ENCODE data around the gene SMIM31. TPM values are rescaled to one million over a fixed set of nuclear protein-coding genes. Genes with fewer than 3 reads are reported as not detected.

SMIM31 gene
- total and polyA plus RNA-seq, 9 of the 15 experiments (the other 6 are each of a cell fraction or from before 2014, with no cell fraction given): not detected

DNA sequence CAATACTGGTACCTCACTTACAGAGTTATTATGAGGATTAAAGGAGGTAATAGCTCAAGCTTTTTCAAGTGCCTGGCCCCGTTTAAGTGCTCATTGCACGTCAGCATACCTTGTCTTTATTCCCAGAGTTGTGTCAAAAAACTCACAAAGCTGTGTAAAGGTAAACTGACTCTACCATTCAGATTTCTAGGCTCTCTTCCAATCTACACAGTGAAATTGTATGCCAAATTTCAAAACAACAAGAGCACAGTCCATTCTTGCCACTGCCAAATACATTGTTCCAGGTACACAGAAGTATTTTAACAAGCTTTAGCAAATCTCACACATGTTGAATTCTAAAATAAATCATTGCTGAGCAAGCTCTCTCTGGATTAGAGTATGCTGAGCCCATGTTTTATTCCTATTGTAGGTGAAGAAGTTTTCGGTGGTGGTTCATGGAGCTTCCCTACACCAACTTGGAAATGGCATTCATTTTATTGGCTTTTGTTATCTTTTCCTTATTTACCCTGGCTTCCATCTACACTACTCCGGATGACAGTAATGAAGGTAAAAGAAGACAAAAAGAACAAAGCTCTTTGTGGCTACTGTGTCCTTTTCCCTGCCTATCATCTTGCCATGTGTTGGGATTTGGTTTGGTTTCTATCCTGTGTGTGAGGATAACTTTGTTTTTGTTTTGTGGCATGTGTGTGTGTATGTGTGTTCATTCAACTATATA lies 16.2 kb downstream of the SMIM31 start (continued):
- TF ChIP-seq U2AF2 (optimal IDR thresholded peaks at IDR 0.05; ENCODE audit: low read depth, low read length) (no peak), HLTF (IDR thresholded peaks at IDR 0.05) (no peak), ELF4 (CRISPR knock-in tag; IDR thresholded peaks at IDR 0.05) (no peak), KLF10 (CRISPR knock-in tag; IDR thresholded peaks at IDR 0.05) (no peak), NCOA4 (IDR thresholded peaks at IDR 0.05; ENCODE audit: partially characterized antibody) (no peak)

DNA sequence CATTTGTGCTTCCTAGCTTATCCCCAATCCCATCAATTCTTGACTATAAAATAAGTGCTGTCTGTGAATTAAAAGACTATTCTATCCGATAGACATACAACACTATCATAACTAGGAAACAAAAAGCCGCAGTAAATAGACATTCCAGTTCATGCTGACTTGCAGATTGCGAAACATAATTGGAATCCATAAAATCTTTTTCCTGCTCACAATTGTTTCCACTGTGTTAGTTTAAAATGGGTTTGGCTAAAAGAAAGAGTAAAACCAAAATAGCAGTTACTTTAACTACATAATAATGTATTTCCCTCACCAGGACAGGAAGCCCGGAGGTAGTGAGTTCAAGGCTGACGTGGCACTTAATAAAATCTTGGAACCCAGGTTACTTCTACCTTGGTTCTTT lies 17.2 kb downstream of the SMIM31 start:
- TF ChIP-seq CREM (IDR thresholded peaks at IDR 0.05; ENCODE audit: low read depth) (no peak), ZNF316 (IDR thresholded peaks at IDR 0.05) (0 out of 2 replicates have a peak, but pooled peaks have one; percentile 5), PHTF2 (CRISPR knock-in tag; IDR thresholded peaks at IDR 0.05) (no peak)
- Histone ChIP-seq H3K9me1 (ENCODE audit: control insufficient read depth, insufficient read depth, low read length) (no peaks in the 10 kb centered on the region), H3K36me3 (ENCODE audit: control insufficient read depth, insufficient read depth, low read length) (no peaks in the 10 kb centered on the region), H3K27ac (ENCODE audit: extremely low read depth, low read depth, low read length) (no peak overlapping the region), H3K4me2 (ENCODE audit: insufficient read depth, low read length) (no peak overlapping the region), H4K20me1 (replicated peaks; ENCODE audit: control insufficient read depth, insufficient read depth, low read length) (no peaks in the 10 kb centered on the region), H3K4me3 (no peak overlapping the region), H2AFZ (ENCODE audit: low read depth, low read length) (no peak overlapping the region), H3K27me3 (ENCODE audit: control insufficient read depth in 2 of 2, insufficient read depth in 2 of 2, low read length in 2 of 2) (no peaks in the 10 kb centered on the region), H3K9ac (ENCODE audit: insufficient read depth in 1 of 2, low read depth in 2 of 2, low read length in 2 of 2) (no peak overlapping the region), H3K79me2 (ENCODE audit: control insufficient read depth, insufficient read depth, low read length) (no peaks in the 10 kb centered on the region), H3K9me3 (replicated peaks; ENCODE audit: control insufficient read depth, insufficient read depth, low read depth, low read length) (no peaks in the 10 kb centered on the region), H3K4me1 (replicated peaks in 1 of 2; ENCODE audit: control insufficient read depth in 2 of 2, insufficient read depth in 2 of 2, low read length in 2 of 2) (no peaks in the 10 kb centered on the region)
- WGBS (ENCODE audit: insufficient coverage, low coverage, missing lambda C conversion rate): 6% methylated on average over 5 of the region's 5 CpGs
- no TSS peak for BruUV-seq (replicated peaks)
- ATAC-seq (no peak), FAIRE-seq (no peak), DNase-seq (ENCODE audit: extremely low read depth in 1 of 4, low spot score in 3 of 4) (no peak)
- ChIA-PET CTCF (ENCODE audit: low intra/inter-chr PET ratio) (no interaction called here), POLR2A (no interaction called here)
- intact Hi-C loops (cut with micrococcal nuclease): no loop called here
- in situ Hi-C loops (cut with MboI): loop anchor here (10.0 kb wide), 2 partner anchors 324 to 694 kb away; no protein-coding TSS in a partner anchor
